Measurements from ENCODE around the gene HCAR3.

The HCAR3 gene

GRCh38 chr12:122665349-122665748, 51.3 kb downstream of the HCAR3 start:
- no peak for ATAC-seq
- no peaks in the 10 kb centered on the region for H3K27me3 Mint-ChIP-seq
- no peak overlapping the region for H3K4me3 Mint-ChIP-seq
- peaks cover 2% of the 10 kb centered on the region for H3K9me3 Mint-ChIP-seq
- H3K36me3 Mint-ChIP-seq = no peaks in the 10 kb centered on the region
- no peaks in the 10 kb centered on the region for H3K4me1 Mint-ChIP-seq
- no peak overlapping the region for H3K27ac Mint-ChIP-seq
